Stomach (tissue), 9 donors: ENCODE measurements around the gene DNAH14. TPM values are rescaled to one million over a fixed set of nuclear protein-coding genes. Genes with fewer than 3 reads are reported as not detected.

Experiments
- DNase-seq, 2 donors: peaks; one replicate each; pipeline versions ENCODE4 v3.0.0 to v3.0.0-alpha.2; 2013 to 2019
- H3K27ac ChIP-seq, 5 donors: fragments of 200-600 bp in 4 of 5; sonication (generic) in 4 of 5; one replicate each; pipeline ENCODE4 v1.5.1; 2013 to 2019; ENCODE audit warnings: mild to moderate bottlenecking in 1 of 5, moderate library complexity in 1 of 5
- H3K27me3 ChIP-seq, 3 donors: fragments of 200-600 bp; sonication (generic); one replicate each; pipeline ENCODE4 v1.5.1; 2017 to 2019; ENCODE audit warnings: mixed run types in 1 of 3
- H3K36me3 ChIP-seq, 4 donors: fragments of 200-600 bp; sonication (generic); 1 replicate in 3 of 4; 2 replicates in 1 of 4; pipeline ENCODE4 v1.5.1; 2016 to 2019
- H3K4me1 ChIP-seq, 4 donors: fragments of 200-600 bp; sonication (generic); one replicate each; pipeline ENCODE4 v1.5.1; 2016 to 2019
- H3K4me3 ChIP-seq, 4 donors: fragments of 200-600 bp; sonication (generic) in 3 of 4; one replicate each; pipeline ENCODE4 v1.5.1; 2016 to 2019; ENCODE audit warnings: mild to moderate bottlenecking in 1 of 4
- H3K9me3 ChIP-seq, 4 donors: fragments of 200-600 bp; sonication (generic); one replicate each; pipeline ENCODE4 v1.5.1; 2016 to 2019
- EP300 ChIP-seq: sonication (generic); formaldehyde crosslinking; IDR thresholded peaks from one replicate; pipeline ENCODE4 v1.6.1; 2017; ENCODE audit warnings: antibody characterized with exemption
- POLR2A ChIP-seq, 4 donors: fragments of 450-650 bp; IDR thresholded peaks; one replicate each; pipeline ENCODE4 v1.6.1; 2016; ENCODE audit warnings: antibody characterized with exemption in 4 of 4, control low read depth in 2 of 4, mild to moderate bottlenecking in 1 of 4, moderate library complexity in 1 of 4
- POLR2AphosphoS5 ChIP-seq, 3 donors: sonication (generic); formaldehyde crosslinking; IDR thresholded peaks; one replicate each; pipeline ENCODE4 v1.6.1; 2016; ENCODE audit warnings: antibody characterized with exemption in 3 of 3
- WGBS, 5 donors: extraction: QIAGEN DNeasy Blood & Tissue Kit in 3 of 5; methylation state at CpG; one replicate each; pipeline versions ENCODE4 v1.1.5 to v1.1.7; 2013 to 2018; 5-methylcytosine and 5-hydroxymethylcytosine counted together
- intact Hi-C: fragments of 100-400 bp; cut with DNase I; formaldehyde crosslinking; loops from one replicate; pipeline ENCODE4 v1.15.1; 2023; ENCODE audit warnings: low total_unique reads
- polyA plus RNA-seq, 3 donors: library from polyadenylated mRNA; stranded (reverse); fragments of 200-250 nt; gene quantifications; one replicate each; pipeline ENCODE4 v1.2.3, GENCODE V29; 2013
- total RNA-seq, 5 donors: library from RNA; depleted of rRNA; stranded (reverse); fragments of >200 nt; gene quantifications; one replicate each; pipeline versions ENCODE4 v1.1.0 to v1.2.3, GENCODE V29; 2014 to 2016
- TF ChIP-seq, protein P1 (sequence below), 7 experiments: fragments of 450-650 bp in 4 of 7; fragments of 200-600 bp in 3 of 7; sonication (generic) in 3 of 7; IDR thresholded peaks; one replicate each; pipeline ENCODE4 v1.5.1; 2016 to 2019; ENCODE audit warnings: antibody characterized with exemption in 7 of 7, control low read depth in 2 of 7, mild to moderate bottlenecking in 1 of 7
- donor health status: healthy with polysubstance abuse.
- donor health status: Bipolar disorder and iron deficiency.
- donor health status: healthy.

DNAH14 gene
- total and polyA plus RNA-seq, 8 donors = 1.7 to 158 (median 6.2) TPM

DNA sequence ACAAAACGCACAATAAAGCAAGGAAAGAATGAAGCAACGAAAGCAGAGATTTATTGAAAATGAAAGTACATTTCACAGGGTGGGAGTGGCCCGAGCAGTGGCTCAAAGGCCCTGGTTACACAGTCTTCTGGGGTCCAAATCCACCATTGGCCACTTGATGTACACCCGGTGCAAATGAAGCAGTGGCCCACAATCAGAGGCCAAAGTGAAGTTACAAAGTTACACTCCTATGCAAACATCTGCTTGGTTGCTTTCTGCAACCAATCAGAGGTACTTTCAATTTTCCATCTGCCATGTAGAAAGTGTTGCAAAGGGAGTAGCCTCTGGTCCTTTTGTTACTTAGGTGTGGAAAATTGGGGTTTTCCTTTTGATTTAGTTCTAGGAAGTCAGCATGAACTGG lies 10.0 kb upstream of the DNAH14 start:
- peaks cover 0 to 18% (median 0%) of the 10 kb centered on the region in 4 donors for H3K4me1 ChIP-seq
- no peak for TF ChIP-seq EP300
- no peak for TF ChIP-seq POLR2AphosphoS5 (IDR thresholded peaks at IDR 0.05)
- TF ChIP-seq, protein P1, sequence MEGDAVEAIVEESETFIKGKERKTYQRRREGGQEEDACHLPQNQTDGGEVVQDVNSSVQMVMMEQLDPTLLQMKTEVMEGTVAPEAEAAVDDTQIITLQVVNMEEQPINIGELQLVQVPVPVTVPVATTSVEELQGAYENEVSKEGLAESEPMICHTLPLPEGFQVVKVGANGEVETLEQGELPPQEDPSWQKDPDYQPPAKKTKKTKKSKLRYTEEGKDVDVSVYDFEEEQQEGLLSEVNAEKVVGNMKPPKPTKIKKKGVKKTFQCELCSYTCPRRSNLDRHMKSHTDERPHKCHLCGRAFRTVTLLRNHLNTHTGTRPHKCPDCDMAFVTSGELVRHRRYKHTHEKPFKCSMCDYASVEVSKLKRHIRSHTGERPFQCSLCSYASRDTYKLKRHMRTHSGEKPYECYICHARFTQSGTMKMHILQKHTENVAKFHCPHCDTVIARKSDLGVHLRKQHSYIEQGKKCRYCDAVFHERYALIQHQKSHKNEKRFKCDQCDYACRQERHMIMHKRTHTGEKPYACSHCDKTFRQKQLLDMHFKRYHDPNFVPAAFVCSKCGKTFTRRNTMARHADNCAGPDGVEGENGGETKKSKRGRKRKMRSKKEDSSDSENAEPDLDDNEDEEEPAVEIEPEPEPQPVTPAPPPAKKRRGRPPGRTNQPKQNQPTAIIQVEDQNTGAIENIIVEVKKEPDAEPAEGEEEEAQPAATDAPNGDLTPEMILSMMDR (IDR thresholded peaks at IDR 0.05) = no peak
- TF ChIP-seq POLR2A (IDR thresholded peaks at IDR 0.05) = no peak
- H3K27me3 ChIP-seq = no peaks in the 10 kb centered on the region
- 83 to 91% (median 85%) methylated on average over 4 of the region's 4 CpGs for WGBS, 5 donors
- intact Hi-C loops = no loop called here
- H3K9me3 ChIP-seq = peaks cover 0 to 7% (median 1%) of the 10 kb centered on the region in 4 donors
- no peak overlapping the region for H3K27ac ChIP-seq
- no peak overlapping the region for H3K4me3 ChIP-seq
- no peaks in the 10 kb centered on the region for H3K36me3 ChIP-seq
- DNase-seq = no peak

DNA sequence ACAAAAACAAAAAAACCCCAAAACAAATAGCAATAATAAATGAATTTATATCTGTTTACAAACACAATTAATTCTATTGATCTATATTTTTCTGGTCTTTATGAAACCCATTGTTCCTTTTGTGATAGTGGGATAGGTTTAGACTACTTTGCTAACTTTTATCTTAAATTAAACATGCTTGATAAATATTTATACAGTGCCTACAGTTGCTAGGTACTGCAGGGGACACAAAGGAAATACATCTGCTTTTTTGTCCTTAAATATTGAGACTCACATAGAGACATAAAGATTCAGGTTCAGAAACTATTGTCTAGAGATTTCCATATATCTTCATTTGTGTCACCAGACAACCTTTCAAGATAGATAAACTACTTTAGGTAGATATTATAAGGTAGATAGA lies 8.5 kb upstream of the DNAH14 start:
- peak in 1 of 2 donors; percentile 18 for DNase-seq
- Histone ChIP-seq H3K4me3 (no peak overlapping the region), H3K27me3 (no peaks in the 10 kb centered on the region), H3K9me3 (no peaks in the 10 kb centered on the region), H3K4me1 (peaks cover 0 to 18% (median 0%) of the 10 kb centered on the region in 4 donors), H3K36me3 (no peaks in the 10 kb centered on the region), H3K27ac (peak overlapping the region in 1 of 5 donors; percentile 20)
- intact Hi-C loops = loop anchor here (5.0 to 10.0 kb wide), 2 partner anchors 276 to 409 kb away; no protein-coding TSS in a partner anchor
- no peak for TF ChIP-seq EP300
- TF ChIP-seq POLR2A (IDR thresholded peaks at IDR 0.05) = no peak
- TF ChIP-seq, protein P1 (IDR thresholded peaks at IDR 0.05) = no peak
- TF ChIP-seq POLR2AphosphoS5 (IDR thresholded peaks at IDR 0.05) = no peak

DNA sequence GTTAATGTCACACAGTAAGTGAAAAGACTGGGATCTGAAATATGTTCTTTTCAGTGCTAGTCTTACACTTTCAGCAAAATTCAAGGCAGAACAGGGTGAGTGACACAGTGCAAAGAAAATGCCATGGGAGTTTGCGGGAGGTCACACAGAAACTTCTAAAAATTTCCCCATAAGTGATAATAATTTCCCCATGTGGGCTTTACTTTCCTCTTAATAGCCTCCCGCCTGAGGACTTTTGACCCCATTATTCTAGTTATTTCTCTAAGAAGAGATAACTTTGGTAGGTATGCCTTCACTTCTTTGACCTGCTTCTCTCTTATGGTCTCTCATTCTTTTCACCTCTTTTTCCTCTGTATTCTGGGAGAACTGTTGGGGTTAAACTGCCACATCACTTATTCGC lies 8.1 kb upstream of the DNAH14 start:
- intact Hi-C loops = loop anchor here (5.0 to 10.0 kb wide), 2 partner anchors 277 to 409 kb away; no protein-coding TSS in a partner anchor
- H3K4me1 ChIP-seq = peaks cover 0 to 18% (median 0%) of the 10 kb centered on the region in 4 donors
- 71 to 85% (median 80%) methylated on average over 3 of the region's 3 CpGs for WGBS, 5 donors
- TF ChIP-seq, protein P1 (IDR thresholded peaks at IDR 0.05) = no peak
- TF ChIP-seq POLR2AphosphoS5 (IDR thresholded peaks at IDR 0.05) (no peak), POLR2A (IDR thresholded peaks at IDR 0.05) (no peak), EP300 (no peak)
- peak overlapping the region in 1 of 5 donors; percentile 20 for H3K27ac ChIP-seq
- no peaks in the 10 kb centered on the region for H3K9me3 ChIP-seq
- H3K27me3 ChIP-seq = no peaks in the 10 kb centered on the region
- no peak for DNase-seq
- no peak overlapping the region for H3K4me3 ChIP-seq
- H3K36me3 ChIP-seq = no peaks in the 10 kb centered on the region

DNA sequence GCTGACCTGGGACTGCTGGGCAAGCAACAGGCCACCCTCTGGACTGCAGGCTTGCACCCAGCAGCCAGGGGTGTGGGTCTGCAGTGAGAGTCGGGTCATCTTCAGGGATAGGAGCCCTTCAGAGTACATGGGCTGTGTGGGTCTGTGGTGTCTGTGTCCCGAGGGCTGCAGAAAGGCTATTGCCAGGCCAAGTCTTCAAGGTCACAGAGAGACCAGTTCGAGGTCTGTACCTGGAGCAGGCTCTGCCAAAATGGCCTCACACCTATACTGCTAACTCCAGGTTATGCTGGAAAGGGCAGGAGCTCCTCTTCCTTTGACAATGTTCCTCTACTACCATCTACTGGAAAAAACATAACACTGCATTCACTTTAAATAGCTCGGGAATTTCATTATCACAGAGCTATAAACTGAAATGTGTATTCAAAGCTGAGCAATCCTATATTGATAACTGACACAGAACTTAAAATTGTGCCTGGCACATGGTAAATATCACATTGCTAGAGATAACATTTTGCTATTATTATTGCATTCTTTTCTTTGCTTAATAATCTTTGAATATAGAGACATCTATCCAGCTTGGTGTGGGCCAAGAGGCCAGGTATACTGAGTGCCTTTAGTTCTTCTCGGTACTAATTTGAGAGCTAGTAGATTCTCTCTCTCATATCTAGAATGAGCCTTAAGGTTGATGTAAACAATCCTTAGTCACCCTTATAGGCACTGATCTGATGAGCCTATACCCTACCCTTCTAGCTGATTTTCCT lies 6.9 kb upstream of the DNAH14 start:
- no peaks in the 10 kb centered on the region for H3K27me3 ChIP-seq
- TF ChIP-seq, protein P1 (IDR thresholded peaks at IDR 0.05) = peak in 5 of 7 experiments; percentile 32 to 82 (median 59)
- TF ChIP-seq POLR2A (IDR thresholded peaks at IDR 0.05) (no peak), POLR2AphosphoS5 (IDR thresholded peaks at IDR 0.05) (peak in 1 of 3 donors; percentile 40), EP300 (no peak)
- DNase-seq = peak; percentile 34 to 73
- no peak overlapping the region for H3K4me3 ChIP-seq
- H3K4me1 ChIP-seq = peaks cover 0 to 18% (median 0%) of the 10 kb centered on the region in 4 donors
- WGBS, 5 donors = 28 to 32% (median 30%) methylated on average over 5 of the region's 5 CpGs
- H3K36me3 ChIP-seq = no peaks in the 10 kb centered on the region
- no peak overlapping the region for H3K27ac ChIP-seq
- no peaks in the 10 kb centered on the region for H3K9me3 ChIP-seq
- intact Hi-C loops = loop anchor here (5.0 to 10.0 kb wide), 2 partner anchors 278 to 410 kb away; no protein-coding TSS in a partner anchor
